ENCODE measurements around the gene DRD3. TPM values are rescaled to one million over a fixed set of nuclear protein-coding genes. Genes with fewer than 3 reads are reported as not detected.

The DRD3 gene
- total RNA-seq, 1 experiment from 2014 or later: not detected

DNA sequence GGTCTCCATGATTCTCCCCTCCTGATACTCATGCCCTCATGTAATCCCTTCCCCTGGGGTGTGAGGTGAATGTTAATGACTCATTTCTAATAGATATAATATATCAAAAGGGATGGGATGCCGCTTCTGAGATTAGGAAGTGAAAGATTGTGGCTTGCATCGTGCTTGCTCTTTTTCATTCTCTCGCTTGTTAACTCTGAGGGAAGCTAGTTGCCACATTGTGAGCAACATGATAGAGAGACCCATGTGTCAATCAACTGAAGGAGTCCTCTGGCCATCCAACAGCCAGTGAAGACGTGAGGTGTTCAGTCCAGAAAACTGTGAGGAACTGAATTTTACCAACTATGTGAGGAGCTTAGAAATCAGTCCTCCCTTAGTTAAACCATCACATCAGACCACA, 28.9 kb upstream of the DRD3 start:
- Histone ChIP-seq H3K4me1 (ENCODE audit: insufficient read depth, low read length) (no peaks in the 10 kb centered on the region; the same call in 1 of the 2 replicates), H4K5ac (ENCODE audit: insufficient read length, low read depth, low read length) (no peak overlapping the region), H3K9ac (ENCODE audit: extremely low read depth, insufficient read length, low read length) (no peak overlapping the region), H4K91ac (ENCODE audit: insufficient read length, low read depth, low read length) (no peak overlapping the region), H3K9me3 (ENCODE audit: control insufficient read depth, low read depth, low read length) (no peaks in the 10 kb centered on the region), H3K56ac (ENCODE audit: insufficient read length, low read depth, low read length) (no peak overlapping the region), H3K79me2 (ENCODE audit: insufficient read depth, low read length) (no peaks in the 10 kb centered on the region), H3K27me3 (ENCODE audit: insufficient read depth, low read length) (no peaks in the 10 kb centered on the region; the same call in 1 of the 2 replicates), H2BK12ac (ENCODE audit: insufficient read length, low read depth, low read length) (no peak overlapping the region), H3K23me2 (ENCODE audit: insufficient read length, low read depth, low read length, poor library complexity, severe bottlenecking) (no peaks in the 10 kb centered on the region), H2BK120ac (ENCODE audit: low read depth, low read length, poor library complexity, severe bottlenecking) (no peak overlapping the region), H3K4me2 (ENCODE audit: insufficient read depth, insufficient read length, low read length) (no peak overlapping the region), H4K20me1 (ENCODE audit: control insufficient read depth, insufficient read depth, insufficient read length) (no peaks in the 10 kb centered on the region), H3K79me1 (ENCODE audit: insufficient read depth, low read depth, low read length, poor library complexity, severe bottlenecking) (no peaks in the 10 kb centered on the region), H2AK5ac (ENCODE audit: insufficient read length, low read length) (no peak overlapping the region), H3K18ac (ENCODE audit: insufficient read length, low read depth, low read length) (no peak overlapping the region), H2BK5ac (ENCODE audit: insufficient read length, low read length) (no peak overlapping the region), H3K27ac (ENCODE audit: insufficient read length, low read depth, low read length) (no peak overlapping the region), H2BK20ac (ENCODE audit: low read depth, low read length, poor library complexity, severe bottlenecking) (no peak overlapping the region), H3K23ac (ENCODE audit: insufficient read length, low read depth, low read length) (no peak overlapping the region), H2AFZ (ENCODE audit: low read length) (no peak overlapping the region), H3K14ac (ENCODE audit: insufficient read depth, low read length) (no peak overlapping the region), H2BK15ac (ENCODE audit: low read depth, low read length) (no peak overlapping the region), H4K8ac (replicated peaks; ENCODE audit: insufficient read length, low read depth, low read length) (no peak overlapping the region), H3K4ac (ENCODE audit: low read depth, low read length) (no peak overlapping the region), H3T11ph (ENCODE audit: low read length) (no peak overlapping the region)
- Mint-ChIP-seq H3K36me3 (ENCODE audit: insufficient read depth in 1 of 3, low read depth in 3 of 3) (no peaks in the 10 kb centered on the region), H3K9me3 (peaks cover 0 to 6% of the 10 kb centered on the region in 2 experiments; a peak in 1 of 5 replicates), H3K27ac (no peak overlapping the region), H3K27me3 (ENCODE audit: low read depth) (no peaks in the 10 kb centered on the region), H3K4me3 (no peak overlapping the region), H3K4me1 (peaks cover 4 to 7% of the 10 kb centered on the region in 2 experiments; a peak in 3 of 4 replicates)
- WGBS (ENCODE audit: extremely low coverage, insufficient read length, low lambda C conversion rate): no CpG with 5 or more reads among the region's 4 CpGs
- DNase-seq: no peak
- TF ChIP-seq, protein P1, sequence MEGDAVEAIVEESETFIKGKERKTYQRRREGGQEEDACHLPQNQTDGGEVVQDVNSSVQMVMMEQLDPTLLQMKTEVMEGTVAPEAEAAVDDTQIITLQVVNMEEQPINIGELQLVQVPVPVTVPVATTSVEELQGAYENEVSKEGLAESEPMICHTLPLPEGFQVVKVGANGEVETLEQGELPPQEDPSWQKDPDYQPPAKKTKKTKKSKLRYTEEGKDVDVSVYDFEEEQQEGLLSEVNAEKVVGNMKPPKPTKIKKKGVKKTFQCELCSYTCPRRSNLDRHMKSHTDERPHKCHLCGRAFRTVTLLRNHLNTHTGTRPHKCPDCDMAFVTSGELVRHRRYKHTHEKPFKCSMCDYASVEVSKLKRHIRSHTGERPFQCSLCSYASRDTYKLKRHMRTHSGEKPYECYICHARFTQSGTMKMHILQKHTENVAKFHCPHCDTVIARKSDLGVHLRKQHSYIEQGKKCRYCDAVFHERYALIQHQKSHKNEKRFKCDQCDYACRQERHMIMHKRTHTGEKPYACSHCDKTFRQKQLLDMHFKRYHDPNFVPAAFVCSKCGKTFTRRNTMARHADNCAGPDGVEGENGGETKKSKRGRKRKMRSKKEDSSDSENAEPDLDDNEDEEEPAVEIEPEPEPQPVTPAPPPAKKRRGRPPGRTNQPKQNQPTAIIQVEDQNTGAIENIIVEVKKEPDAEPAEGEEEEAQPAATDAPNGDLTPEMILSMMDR (conservative IDR thresholded peaks at IDR 0.05): no peak

Measured in H9 (cell line).